Measurements from ENCODE around the gene MFSD2B. TPM values are rescaled to one million over a fixed set of nuclear protein-coding genes. Genes with fewer than 3 reads are reported as not detected.
"Not testable (repeated sequence)": the region's sequence is repeated elsewhere in the genome, so short reads cannot be mapped to it uniquely, and the experiment has no call there.

The MFSD2B gene
- total RNA-seq, 2 donors from 2014 or later, result not detected

DNA sequence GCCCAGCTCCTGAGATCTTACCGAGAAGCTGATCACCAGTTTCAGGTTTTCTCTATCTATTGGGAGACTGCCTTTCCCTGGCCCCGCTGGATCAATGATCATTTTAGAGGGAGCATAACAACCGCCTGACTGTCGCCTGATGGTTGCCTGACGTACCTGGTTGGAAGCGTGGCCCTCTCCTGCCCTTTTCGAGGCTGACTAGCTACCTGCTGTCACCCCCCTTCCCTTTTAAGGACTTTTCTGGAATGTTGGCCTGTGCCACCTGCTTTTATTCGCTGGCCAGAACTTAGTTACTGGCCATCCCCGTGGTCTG, 562 bp upstream of the MFSD2B start:
- no peak overlapping the region for H3K4me3 ChIP-seq
- 58 to 59% methylated on average over 2 to 9 of the region's 9 CpGs for WGBS, 2 donors
- DNase-seq, result no peak

DNA sequence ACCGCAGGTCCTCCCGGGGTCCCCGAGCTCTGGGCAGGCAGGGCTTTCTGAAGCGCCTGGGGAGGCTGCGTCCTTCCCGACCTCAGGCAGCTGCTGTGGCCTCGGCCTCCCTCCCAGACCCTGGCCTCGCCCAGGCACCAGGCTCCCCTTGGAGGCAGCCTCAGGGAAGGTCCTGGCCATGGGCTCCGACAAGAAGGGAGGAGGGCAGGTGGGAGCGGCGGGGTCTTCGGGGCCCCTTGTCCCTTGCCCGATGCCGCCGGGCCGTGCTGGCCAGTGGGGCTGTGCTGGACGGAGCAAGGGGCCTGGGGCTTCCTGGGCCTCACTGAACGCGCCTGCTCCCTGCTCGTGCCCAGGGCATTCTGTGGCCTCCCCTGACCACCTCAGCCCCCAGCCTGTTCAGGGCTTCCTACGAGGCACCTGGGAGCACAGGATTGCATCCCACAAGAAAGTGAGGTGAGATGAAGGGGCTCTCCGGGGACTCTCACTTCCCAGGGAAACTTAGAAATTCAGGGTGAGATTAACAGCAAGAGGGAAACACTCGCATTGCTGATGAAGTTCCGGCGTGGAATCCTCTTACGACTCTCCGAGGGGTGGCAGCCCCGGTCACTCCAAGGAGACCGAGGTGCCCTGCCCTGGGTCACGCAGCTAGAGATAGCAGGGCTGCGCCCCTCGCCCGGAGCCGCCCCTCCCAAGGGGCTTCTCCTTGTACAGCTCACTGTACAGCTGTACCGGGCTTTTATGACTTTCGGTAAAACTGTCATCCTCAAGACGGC, 778 bp downstream of the MFSD2B start:
- Histone ChIP-seq H3K36me3 (replicated peaks in 1 of 2; ENCODE audit: insufficient read depth in 1 of 2, low read depth in 2 of 2) (no peaks in the 10 kb centered on the region), H3K4me3 (no peak overlapping the region), H3K4me1 (peaks cover 11% of the 10 kb centered on the region), H3K27me3 (no peaks in the 10 kb centered on the region), H3K9me3 (no peaks in the 10 kb centered on the region), H3K27ac (no peak overlapping the region)
- DNase-seq (no peak), ATAC-seq (no peak)
- intact Hi-C loops (cut with DNase I), result no loop called here
- no peak for TF ChIP-seq POLR2A (IDR thresholded peaks at IDR 0.05)
- TF ChIP-seq, protein P1, sequence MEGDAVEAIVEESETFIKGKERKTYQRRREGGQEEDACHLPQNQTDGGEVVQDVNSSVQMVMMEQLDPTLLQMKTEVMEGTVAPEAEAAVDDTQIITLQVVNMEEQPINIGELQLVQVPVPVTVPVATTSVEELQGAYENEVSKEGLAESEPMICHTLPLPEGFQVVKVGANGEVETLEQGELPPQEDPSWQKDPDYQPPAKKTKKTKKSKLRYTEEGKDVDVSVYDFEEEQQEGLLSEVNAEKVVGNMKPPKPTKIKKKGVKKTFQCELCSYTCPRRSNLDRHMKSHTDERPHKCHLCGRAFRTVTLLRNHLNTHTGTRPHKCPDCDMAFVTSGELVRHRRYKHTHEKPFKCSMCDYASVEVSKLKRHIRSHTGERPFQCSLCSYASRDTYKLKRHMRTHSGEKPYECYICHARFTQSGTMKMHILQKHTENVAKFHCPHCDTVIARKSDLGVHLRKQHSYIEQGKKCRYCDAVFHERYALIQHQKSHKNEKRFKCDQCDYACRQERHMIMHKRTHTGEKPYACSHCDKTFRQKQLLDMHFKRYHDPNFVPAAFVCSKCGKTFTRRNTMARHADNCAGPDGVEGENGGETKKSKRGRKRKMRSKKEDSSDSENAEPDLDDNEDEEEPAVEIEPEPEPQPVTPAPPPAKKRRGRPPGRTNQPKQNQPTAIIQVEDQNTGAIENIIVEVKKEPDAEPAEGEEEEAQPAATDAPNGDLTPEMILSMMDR (IDR thresholded peaks at IDR 0.05), result no peak
- WGBS, 2 donors, result 56 to 60% methylated on average over 12 to 36 of the region's 37 CpGs

More for the DNA sequence above, 562 bp upstream of the MFSD2B start:
- Histone ChIP-seq H3K27me3 (no peaks in the 10 kb centered on the region), H3K27ac (no peak overlapping the region), H3K36me3 (replicated peaks in 1 of 2; ENCODE audit: insufficient read depth in 1 of 2, low read depth in 2 of 2) (no peaks in the 10 kb centered on the region), H3K9me3 (no peaks in the 10 kb centered on the region), H3K4me1 (peaks cover 11% of the 10 kb centered on the region)
- ATAC-seq, result no peak
- intact Hi-C loops (cut with DNase I), result no loop called here
- TF ChIP-seq, protein P1 (IDR thresholded peaks at IDR 0.05), result no peak
- no peak for TF ChIP-seq POLR2A (IDR thresholded peaks at IDR 0.05)

DNA sequence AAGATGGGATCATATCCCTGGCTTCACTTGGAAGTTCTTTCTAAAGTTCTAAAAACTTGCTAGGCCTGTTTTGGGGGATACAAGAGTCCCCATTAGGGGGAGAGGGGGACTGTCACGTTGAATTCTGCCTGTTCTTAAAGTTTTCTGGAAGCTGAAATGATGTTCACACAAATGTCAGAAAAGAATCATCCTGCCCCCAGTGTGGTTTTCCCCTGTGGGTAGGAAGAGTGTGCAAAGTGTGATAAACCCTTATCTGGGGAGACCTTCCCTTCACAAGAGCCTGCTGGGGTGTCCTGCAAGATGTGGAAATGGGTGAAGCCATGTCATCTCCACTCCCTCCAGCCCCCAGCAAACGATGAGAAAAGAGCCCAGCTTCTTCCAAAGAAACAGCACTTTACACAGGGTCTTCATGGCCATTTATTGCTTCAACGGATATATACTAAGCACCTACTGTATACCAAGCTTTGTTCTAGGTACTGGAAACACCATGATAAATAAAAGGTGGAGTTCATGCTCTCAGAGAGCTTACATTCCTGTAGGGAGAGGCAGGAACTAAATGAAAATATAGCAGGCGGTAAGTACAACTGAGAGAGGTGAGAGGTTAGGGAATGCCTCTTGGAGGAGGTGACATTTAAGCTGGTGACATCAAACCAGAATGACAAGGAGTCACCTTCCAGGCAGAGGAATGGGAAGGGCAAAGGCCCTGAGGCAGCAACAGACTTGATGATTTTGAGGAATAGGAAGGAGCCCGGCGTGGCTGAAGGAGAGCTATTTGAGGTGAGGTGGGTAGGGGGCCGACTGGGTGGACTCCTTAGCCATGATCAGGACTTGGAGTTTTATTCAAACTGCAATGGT, 1.6 kb downstream of the MFSD2B start:
- H3K4me1 ChIP-seq, result peaks cover 11% of the 10 kb centered on the region
- TF ChIP-seq, protein P1 (IDR thresholded peaks at IDR 0.05), result no peak
- no peak for TF ChIP-seq POLR2A (IDR thresholded peaks at IDR 0.05)
- DNase-seq, result no peak
- H3K9me3 ChIP-seq, result no peaks in the 10 kb centered on the region
- H3K27ac ChIP-seq, result no peak overlapping the region
- intact Hi-C loops (cut with DNase I), result no loop called here
- H3K27me3 ChIP-seq, result no peaks in the 10 kb centered on the region
- H3K4me3 ChIP-seq, result no peak overlapping the region
- H3K36me3 ChIP-seq (replicated peaks in 1 of 2; ENCODE audit: insufficient read depth in 1 of 2, low read depth in 2 of 2), result no peaks in the 10 kb centered on the region
- no peak for ATAC-seq
- 77 to 79% methylated on average over 7 of the region's 7 CpGs for WGBS, 2 donors

DNA sequence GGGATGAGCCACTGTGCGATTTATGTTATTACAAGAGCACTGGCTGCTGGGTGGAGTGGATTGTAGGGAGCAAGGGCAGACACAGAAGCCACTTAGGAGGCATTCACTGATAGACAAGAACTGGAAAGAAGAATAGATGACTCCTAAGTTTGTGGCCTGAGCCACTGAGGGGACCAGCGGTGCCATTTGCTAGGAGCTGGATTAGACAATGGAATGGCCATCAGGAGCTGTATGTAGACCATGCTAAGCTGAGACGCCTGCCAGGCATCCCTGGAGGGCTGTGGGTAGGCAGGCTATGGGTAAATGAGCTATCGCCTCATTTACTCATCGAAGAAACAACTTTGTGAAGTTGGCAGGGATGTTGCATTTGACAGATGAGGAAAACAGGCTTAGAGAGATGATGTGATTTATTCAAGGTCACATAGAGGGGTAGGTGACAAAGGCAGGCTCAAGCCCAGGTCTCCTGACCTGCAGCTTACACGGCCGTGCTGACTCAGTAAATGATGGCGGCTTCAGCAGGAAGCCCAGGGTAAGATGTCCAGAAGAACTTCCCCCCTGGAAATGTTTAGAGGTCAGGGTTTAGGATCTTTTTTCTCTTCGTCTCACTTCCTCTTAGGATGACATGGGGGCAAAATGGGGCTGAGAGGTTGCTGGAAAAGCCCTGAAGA, 2.8 kb downstream of the MFSD2B start:
- H3K4me1 ChIP-seq, result peaks cover 11% of the 10 kb centered on the region
- intact Hi-C loops (cut with DNase I), result no loop called here
- H3K36me3 ChIP-seq (replicated peaks in 1 of 2; ENCODE audit: insufficient read depth in 1 of 2, low read depth in 2 of 2), result no peaks in the 10 kb centered on the region
- TF ChIP-seq POLR2A (IDR thresholded peaks at IDR 0.05), result no peak
- TF ChIP-seq, protein P1 (IDR thresholded peaks at IDR 0.05), result no peak
- DNase-seq (no peak), ATAC-seq (no peak)
- no peaks in the 10 kb centered on the region for H3K27me3 ChIP-seq
- H3K9me3 ChIP-seq, result no peaks in the 10 kb centered on the region
- 59 to 70% methylated on average over 9 of the region's 9 CpGs for WGBS, 2 donors
- no peak overlapping the region for H3K4me3 ChIP-seq
- H3K27ac ChIP-seq, result no peak overlapping the region

DNA sequence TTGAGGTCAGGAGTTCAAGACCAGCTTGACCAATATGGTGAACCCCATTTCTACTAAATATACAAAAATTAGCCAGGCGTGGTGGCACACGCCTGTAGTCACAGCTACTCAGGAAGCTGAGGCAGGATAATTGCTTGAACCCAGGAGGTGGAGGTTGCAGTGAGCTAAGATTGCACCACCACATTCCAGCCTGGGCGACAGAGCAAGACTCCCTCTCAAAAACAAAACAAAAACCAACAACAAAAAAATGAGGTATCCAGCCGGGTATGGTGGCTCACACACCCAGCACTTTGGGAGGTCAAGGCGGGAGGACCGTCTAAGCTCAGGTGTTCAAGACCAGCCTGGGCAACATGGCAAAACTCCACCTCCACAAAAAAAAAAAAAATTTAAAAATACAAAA, 5.0 kb downstream of the MFSD2B start:
- H3K27me3 ChIP-seq; intact Hi-C loops (cut with DNase I); H3K27ac ChIP-seq; ATAC-seq; H3K36me3 ChIP-seq (replicated peaks in 1 of 2; ENCODE audit: insufficient read depth in 1 of 2, low read depth in 2 of 2); H3K4me3 ChIP-seq; H3K9me3 ChIP-seq; DNase-seq; H3K4me1 ChIP-seq: not testable (repeated sequence)
- WGBS, 2 donors, result 82 to 85% methylated on average over 6 of the region's 6 CpGs
